ENCODE data around the gene SDHB. TPM values are rescaled to one million over a fixed set of nuclear protein-coding genes. Genes with fewer than 3 reads are reported as not detected.

The SDHB gene
- total RNA-seq, 3 donors from 2014 or later, result 80.6 to 106 (median 97.7) TPM

- Histone ChIP-seq H3K9me3 (no peaks in the 10 kb centered on the region), H3K27me3 (no peaks in the 10 kb centered on the region), H3K27ac (peak overlapping the region; percentile 86 to 94), H3K36me3 (no peaks in the 10 kb centered on the region), H3K4me1 (peaks cover 5 to 11% of the 10 kb centered on the region in 2 donors), H3K4me3 (peak overlapping the region; percentile 55 to 79 (median 58))
- no peak for DNase-seq (ENCODE audit: low spot score in 2 of 2)
- TF ChIP-seq POLR2AphosphoS5 (IDR thresholded peaks at IDR 0.05) (no peak), CTCF (IDR thresholded peaks at IDR 0.05) (no peak), POLR2A (IDR thresholded peaks at IDR 0.05) (no peak)
- intact Hi-C loops (cut with DNase I; ENCODE audit: low total_unique reads), result loop anchor here (5.0 kb wide), 1 partner anchor 707 kb away; no protein-coding TSS in a partner anchor
These were observed 74.1 kb downstream of the SDHB start for GRCh38 chr1:16979475-16980327.

GRCh38 chr1:16978567-16979474, 75.0 kb downstream of the SDHB start:
- DNase-seq (ENCODE audit: low spot score in 2 of 2), result peak in 1 of 2 donors; percentile 77
- Histone ChIP-seq H3K27ac (peak overlapping the region; percentile 86 to 94), H3K4me1 (peaks cover 5 to 11% of the 10 kb centered on the region in 2 donors), H3K27me3 (no peaks in the 10 kb centered on the region), H3K4me3 (peak overlapping the region; percentile 55 to 79 (median 58)), H3K36me3 (no peaks in the 10 kb centered on the region), H3K9me3 (no peaks in the 10 kb centered on the region)
- intact Hi-C loops (cut with DNase I; ENCODE audit: low total_unique reads), result no loop called here
- TF ChIP-seq CTCF (IDR thresholded peaks at IDR 0.05) (no peak), POLR2AphosphoS5 (IDR thresholded peaks at IDR 0.05) (peak; percentile 37 to 71 (median 68)), POLR2A (IDR thresholded peaks at IDR 0.05) (no peak)

- Histone ChIP-seq H3K27me3 (no peaks in the 10 kb centered on the region), H3K9me3 (no peaks in the 10 kb centered on the region), H3K36me3 (no peaks in the 10 kb centered on the region), H3K27ac (peak overlapping the region; percentile 86 to 94), H3K4me3 (peak overlapping the region in 1 of 3 donors; percentile 79), H3K4me1 (peaks cover 5 to 11% of the 10 kb centered on the region in 2 donors)
- DNase-seq (ENCODE audit: low spot score in 2 of 2), result no peak
- intact Hi-C loops (cut with DNase I; ENCODE audit: low total_unique reads), result no loop called here
- TF ChIP-seq POLR2A (IDR thresholded peaks at IDR 0.05) (no peak), POLR2AphosphoS5 (IDR thresholded peaks at IDR 0.05) (no peak), CTCF (IDR thresholded peaks at IDR 0.05) (no peak)
These were observed 75.7 kb downstream of the SDHB start for GRCh38 chr1:16978139-16978538.

GRCh38 chr1:16977377-16977776, 76.5 kb downstream of the SDHB start:
- DNase-seq (ENCODE audit: low spot score in 2 of 2), result no peak
- H3K9me3 ChIP-seq, result no peaks in the 10 kb centered on the region
- H3K27ac ChIP-seq, result no peak overlapping the region
- intact Hi-C loops (cut with DNase I; ENCODE audit: low total_unique reads), result no loop called here
- H3K4me1 ChIP-seq, result peaks cover 5 to 11% of the 10 kb centered on the region in 2 donors
- TF ChIP-seq POLR2A (IDR thresholded peaks at IDR 0.05), result no peak
- no peaks in the 10 kb centered on the region for H3K36me3 ChIP-seq
- H3K4me3 ChIP-seq, result no peak overlapping the region
- no peaks in the 10 kb centered on the region for H3K27me3 ChIP-seq

- DNase-seq (ENCODE audit: low spot score in 2 of 2), result no peak
- intact Hi-C loops (cut with DNase I; ENCODE audit: low total_unique reads), result no loop called here
- Histone ChIP-seq H3K4me1 (peaks cover 5 to 11% of the 10 kb centered on the region in 2 donors), H3K36me3 (no peaks in the 10 kb centered on the region), H3K9me3 (no peaks in the 10 kb centered on the region), H3K4me3 (no peak overlapping the region), H3K27ac (peak overlapping the region in 1 of 2 donors; percentile 38), H3K27me3 (no peaks in the 10 kb centered on the region)
- TF ChIP-seq POLR2AphosphoS5 (IDR thresholded peaks at IDR 0.05), result no peak
- no peak for TF ChIP-seq POLR2A (IDR thresholded peaks at IDR 0.05)
- TF ChIP-seq CTCF (IDR thresholded peaks at IDR 0.05), result no peak
These were observed 76.9 kb downstream of the SDHB start for GRCh38 chr1:16976966-16977365.

All from breast epithelium (tissue), 4 donors.